DMS79 (cell line): Measurements from ENCODE around the gene SIPA1L3.
"Not testable (repeated sequence)": the region's sequence is repeated elsewhere in the genome, so short reads cannot be mapped to it uniquely, and the experiment has no call there.

Source experiments
- DNase-seq: peaks from one replicate; lab custom pipeline; 2025; lab: John Stamatoyannopoulos, UW

Gene SIPA1L3

DNA sequence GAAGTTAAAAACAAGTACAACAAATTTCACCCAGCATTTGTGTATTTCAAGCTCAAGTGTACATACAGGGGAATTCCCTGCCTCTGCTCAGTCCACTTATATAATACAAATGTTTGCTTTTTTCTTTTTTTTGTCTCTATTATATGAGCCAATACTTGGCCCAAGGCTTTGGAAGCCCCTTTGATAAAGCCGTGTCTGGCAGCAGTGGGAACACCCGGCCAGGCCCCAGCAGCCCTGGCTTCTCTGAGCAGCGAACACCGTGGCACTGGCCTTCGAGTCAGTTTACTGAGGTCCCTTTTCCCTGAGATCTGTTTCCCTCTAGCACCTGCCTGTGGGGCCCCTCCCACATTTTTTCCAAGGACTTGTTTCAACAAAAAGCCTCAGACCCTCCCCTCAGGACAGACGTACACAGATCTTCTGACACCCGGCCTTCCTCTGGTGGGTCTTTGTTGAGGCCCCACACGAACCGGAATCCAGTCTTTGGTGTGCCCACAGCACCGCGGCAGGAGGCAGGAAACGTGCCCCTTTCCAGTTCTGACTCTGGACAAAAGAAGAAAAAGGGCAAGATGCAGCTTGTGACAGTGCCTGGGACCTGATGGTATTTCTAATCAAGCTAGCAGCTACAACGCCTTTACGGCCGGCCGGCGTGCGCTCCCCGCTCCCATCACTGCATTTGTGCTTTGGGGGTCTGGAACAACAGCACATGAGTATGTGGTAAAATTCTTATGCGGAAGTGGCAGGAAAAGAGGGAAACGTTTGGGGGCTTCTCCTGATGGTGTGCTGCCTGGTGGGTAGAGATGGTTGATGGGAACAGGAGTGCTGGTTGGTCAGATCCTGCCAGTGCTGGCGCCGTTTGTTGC lies 13.8 kb downstream of the SIPA1L3 start:
- no peak for DNase-seq

DNA sequence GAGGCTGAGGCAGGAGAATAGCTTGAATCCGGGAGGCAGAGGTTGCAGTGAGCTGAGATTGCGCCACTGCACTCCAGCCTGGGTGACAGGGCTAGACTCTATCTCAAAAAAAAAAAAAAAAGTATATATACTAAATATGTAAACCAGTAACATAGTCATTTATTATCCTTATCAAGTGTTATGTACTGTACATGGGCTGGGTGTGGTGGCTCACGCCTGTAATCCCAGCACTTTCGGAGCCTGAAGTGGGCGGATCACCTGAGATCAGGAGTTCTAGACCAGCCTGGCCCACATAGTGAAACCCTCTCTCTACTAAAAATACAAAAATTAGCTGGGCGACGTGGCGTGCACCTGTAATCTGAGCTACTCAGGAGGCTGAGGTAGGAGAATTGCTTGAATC lies 17.6 kb downstream of the SIPA1L3 start:
- not testable (repeated sequence) for DNase-seq

DNA sequence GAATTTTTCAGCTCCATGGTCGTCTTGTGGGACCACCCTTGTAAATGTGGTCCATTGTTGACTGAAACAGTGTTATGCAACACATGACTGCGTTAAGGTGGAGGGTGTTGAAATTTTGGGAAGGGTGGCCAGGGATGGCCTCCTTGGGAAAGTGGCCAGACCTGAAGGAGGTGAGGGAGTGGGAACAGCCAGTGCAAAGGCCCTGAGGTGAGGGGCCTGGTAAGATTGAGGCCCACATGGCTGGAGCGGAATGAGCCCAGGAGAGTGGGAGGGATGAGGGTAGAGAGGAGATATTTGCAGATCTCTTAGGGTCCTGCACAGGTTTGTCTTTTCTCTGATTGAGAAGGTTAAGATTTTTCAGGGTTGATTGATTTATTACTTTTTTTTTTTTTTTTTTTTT lies 18.2 kb downstream of the SIPA1L3 start:
- DNase-seq, result no peak

DNA sequence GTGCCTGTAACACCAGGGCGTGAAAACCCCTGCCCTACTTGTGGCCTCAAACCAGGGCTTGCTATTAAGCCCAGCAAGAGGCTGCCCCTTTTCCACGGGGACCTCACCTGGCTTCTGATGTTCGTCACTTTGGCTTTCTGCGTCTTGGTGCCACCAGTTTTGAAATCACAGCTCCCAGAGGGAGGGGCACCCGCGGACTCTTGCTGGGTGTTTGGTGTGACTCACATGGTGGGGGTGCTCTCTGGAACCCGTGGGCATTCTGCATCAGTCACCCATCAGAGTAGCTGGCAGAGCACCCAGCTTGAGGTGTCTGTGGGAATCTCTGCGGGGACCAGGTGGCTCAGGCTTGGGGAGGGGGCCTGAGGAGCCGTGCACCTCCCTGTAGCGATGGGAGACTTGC lies 19.2 kb downstream of the SIPA1L3 start:
- DNase-seq, result no peak

DNA sequence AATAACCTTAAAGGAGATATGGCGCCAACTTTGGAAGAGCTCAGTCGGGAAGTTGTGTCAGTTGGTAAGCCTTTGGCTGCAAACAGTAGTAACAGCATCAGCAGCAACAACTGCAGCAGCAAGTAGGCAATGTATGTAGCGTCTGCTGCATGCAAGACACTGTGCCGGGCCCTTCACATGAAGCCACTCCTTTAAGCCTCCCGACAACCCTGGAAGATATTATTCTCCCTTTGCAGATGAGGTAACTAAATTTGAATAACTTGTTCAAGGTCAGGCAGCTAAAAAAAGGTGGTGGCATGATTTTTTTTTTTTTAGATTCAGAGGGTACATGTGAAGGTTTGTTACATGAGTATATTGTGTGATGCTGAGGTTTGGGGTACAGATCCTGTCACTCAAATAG lies 19.7 kb downstream of the SIPA1L3 start:
- DNase-seq, result no peak

DNA sequence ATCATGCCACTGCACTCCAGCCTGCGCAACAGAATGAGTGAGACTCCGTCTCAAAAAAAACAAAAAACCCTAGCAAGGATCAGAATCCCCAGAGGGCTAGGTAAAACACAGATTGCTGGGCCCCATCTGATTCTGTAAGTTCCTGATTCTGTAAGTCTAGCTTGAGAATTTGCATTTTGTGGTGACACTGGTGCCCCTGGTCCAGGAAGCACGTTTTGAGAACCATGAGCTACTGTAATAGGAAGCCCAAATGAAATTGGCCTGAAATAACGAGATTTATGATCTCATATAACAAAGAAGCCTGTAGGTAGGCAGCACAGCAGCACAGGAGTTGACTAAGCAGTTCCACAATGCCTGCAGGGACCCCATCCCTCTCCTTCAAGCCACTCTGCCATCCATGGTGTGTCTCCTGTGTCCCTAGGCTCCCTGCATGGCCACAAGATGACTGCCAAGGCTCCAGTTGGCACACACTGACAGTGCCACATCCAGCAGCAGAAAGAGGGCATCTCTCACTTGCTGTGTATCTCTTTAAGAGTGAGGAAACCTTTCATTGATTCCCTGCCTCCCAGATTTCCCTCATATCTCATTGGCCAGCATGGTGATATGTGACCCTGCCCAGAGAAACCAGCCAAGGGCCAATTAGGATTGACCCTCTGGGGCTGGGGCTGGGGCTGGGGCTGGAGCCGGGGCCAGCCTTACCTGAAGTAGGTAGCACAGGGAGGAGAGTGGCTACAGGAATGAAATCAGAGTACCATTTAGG lies 21.7 kb downstream of the SIPA1L3 start:
- no peak for DNase-seq

DNA sequence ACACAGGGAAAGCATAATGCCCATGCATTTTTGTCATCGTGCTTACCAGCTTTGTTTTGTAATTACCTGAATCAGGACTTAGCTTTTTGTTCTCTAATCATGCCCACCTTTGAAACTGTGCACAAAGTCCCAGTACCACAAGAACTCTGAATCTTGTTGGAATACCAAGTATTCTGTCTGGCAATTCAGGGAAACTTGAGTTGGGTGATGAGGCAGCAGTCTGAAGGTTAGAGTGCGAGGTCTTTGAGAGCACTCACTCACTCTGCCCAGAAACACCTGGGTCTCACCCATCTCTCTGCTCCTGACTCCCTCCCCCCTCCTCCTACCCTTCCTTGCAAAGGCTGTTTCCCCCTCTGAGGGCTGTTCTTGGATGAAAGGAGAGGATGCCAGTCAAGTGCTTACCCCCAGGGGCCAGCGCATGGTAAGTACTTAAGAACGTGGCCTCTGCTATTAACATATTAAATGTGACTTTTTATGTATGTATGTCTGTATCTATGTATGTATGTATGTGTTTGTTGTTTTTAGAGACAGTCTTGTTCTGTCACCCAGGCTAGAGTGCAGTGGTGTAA lies 22.4 kb downstream of the SIPA1L3 start:
- peak; percentile 35 for DNase-seq

DNA sequence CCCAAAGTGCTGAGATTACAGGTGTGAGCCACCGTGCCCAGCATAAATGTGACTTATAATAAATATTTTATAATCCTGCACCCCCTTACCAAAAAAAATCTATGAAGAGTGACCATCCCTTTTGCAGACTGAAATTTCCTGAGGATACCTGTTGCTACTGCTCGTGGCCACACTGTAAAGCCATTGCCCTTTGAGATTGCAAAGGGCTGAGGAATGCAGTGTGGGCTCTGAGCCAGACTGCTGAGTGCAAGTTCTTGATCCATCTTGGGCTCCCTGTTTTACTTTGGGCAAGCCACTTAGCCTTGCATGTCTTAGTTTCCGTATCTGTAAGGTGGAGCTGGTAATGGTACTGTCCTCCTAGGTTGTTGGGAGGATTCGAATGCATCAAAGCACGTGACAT lies 23.4 kb downstream of the SIPA1L3 start:
- no peak for DNase-seq

DNA sequence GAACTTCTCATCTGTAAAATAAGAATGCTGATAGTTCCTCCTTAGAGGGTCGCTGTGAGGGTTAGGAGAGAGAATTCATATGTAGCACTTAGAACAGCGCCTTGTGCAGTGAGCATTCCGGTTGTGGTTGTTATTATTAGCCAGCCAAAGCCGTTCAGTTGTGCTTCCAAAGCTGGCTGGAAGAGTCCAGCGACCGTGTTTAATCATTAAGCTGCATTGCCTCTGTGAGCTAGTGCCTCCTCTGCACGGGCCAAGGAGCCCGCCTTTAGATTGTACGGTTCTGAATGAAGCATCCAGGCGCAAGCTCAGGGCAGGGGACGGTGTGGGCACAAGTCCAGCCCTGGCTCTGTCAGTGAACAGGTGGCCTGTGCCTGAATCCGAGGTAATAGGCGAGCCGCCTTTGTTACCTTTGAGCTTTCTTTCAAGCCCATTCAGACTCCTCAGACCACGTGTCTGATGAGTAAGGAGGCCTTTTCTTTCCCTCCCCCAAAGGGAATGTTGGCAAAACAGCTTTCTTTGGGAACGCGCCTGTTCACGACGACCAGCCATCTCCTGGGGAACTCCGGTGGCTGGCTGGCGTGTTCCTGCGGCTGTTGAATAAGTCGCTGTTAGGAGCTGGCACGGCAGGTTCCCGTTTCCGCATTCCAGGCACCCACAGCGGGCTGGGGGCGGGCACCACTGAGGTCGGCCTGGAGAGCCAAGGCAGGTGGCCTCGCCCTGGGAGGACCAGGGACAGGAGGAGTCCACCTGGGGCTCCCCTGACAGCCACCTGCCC lies 25.1 kb downstream of the SIPA1L3 start:
- DNase-seq, result peak; percentile 88

DNA sequence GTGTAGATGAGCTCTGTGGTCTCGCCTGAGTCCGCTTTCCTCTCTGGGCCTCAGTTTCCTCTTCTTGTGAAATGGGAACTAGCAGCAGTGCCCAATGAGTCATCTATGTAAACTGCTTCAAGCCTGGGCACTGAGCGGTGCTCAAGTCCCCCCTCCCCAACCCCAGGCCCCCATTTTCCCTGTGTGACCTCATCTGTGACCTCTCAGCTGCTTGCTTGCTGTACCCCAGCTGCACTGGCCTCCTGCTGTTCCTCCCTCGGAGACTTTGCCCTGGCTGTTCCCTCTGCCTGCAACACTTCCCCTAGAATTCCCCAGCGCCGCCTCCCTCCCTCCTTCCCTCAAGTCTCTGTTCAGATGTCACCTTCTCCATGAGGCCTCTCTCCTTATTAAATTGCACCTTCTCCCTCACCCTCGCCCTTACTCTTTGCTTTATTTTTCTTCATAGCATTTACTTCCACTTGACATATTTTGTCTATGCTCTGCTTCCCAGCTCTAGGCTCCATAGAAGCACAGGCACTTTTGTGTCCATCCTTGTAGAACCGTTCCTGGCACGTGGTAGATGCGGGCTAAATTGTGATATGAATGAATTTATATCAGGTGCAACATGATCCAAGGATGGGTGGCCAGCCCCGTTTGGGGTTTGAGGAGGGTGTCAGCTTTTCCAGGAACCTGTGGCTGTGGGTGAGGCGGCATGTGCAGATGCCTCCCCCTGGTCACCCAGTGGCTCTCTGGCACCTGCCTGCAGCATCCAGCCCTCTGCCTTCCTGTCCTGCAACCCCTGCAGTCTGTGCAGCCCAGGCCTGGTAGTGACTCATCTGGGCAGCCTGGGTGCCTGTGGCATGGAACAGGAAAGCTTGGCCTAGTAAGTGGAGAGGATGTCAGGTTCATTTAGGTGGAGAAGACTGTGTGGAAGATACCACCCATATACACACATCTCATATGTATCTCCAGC lies 26.3 kb downstream of the SIPA1L3 start:
- peak; percentile 95 for DNase-seq

DNA sequence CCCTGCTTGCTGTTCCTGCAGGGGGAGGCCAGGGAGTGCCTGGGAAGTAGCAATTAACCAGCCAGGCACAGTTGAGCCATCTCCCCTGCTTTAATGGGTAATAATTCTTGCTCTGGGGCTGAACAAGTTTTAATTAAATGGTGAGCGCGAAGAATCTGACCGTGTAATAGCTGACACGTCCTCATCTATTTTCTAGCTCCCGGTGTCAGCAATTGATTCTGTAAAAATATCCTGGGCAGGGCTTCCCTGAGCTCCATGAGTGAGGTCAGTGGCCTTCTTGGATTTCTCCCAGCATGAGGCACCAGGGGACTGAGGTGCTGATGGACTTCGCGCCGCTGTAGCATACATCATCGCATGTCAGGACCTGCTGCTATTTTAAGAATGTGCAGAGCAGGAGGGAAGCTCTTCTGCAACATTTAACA lies 26.9 kb downstream of the SIPA1L3 start:
- no peak for DNase-seq

DNA sequence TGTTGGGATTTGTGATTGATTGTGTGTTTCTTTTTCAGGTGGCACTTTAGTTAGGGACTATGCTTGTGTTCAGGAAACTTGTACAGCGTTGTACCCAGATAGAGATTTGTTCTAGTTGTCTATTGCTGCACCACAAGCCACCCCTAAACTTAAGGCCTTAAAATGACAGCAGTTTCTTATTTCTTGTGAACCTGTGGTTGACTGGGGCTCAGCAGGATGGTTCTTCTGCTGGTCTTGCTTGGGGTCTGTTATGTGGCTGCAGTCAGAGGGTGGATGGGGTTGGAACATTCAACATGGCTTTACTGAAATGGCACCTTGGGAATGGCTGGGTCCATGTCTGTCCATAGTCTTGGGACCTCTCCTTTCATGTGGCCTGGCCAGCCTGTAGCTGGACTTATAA lies 28.3 kb downstream of the SIPA1L3 start:
- DNase-seq, result no peak

DNA sequence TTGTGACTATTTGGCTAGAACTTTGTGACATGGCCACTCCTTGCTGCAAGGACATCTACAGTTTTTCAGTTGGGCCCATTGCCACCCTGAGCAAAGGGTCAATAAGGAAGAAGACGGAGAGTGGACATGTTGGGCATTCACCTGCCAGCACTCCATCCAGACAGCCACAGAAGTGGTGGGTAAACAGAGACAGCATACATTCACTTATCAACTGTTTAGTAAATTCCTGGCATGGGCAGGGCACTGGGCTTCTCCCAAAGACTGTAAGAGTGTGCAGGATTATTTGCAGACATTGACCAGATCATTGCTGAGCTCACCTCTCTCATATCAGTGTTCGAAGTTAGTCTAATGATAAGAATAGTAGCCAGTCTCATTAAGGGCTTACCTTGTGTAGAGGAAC lies 29.2 kb downstream of the SIPA1L3 start:
- DNase-seq, result no peak

DNA sequence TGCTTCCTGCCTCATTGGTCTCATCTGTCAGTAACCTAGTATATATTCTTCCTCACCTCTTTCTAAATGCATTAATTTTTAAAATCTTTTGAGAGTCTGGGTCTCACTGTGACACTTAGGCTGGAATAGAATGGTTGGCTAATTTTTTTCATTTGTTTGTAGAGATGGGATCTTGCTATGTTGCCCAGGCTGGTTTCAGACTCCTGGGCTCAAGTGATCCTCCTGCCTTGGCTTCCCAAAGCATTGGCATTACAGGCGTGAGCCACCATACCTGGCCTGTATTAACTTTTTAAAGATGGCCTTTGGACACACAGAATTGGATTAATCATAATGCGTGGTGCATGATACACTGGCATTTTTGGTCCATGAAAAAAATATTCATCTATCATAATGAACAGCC lies 29.9 kb downstream of the SIPA1L3 start:
- DNase-seq, result no peak

DNA sequence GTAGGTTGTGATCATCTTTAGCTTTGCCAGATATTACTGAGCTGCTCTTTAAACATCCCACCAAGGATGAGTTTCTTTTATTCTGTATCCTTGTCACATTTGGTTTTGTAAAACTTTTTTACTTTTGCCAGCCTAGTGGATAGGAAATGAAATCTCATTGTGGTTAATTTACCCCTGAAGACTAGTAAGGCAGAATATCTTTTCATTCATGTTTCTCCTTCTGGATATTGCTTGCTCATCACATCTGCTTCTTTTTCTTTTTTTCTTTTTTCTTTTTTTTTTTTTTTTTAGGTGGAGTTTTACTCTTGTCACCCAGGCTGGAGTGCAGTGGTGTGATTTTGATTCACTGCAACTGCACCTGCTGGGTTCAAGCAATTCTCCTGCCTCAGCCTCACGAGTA lies 31.3 kb downstream of the SIPA1L3 start:
- DNase-seq, result no peak

DNA sequence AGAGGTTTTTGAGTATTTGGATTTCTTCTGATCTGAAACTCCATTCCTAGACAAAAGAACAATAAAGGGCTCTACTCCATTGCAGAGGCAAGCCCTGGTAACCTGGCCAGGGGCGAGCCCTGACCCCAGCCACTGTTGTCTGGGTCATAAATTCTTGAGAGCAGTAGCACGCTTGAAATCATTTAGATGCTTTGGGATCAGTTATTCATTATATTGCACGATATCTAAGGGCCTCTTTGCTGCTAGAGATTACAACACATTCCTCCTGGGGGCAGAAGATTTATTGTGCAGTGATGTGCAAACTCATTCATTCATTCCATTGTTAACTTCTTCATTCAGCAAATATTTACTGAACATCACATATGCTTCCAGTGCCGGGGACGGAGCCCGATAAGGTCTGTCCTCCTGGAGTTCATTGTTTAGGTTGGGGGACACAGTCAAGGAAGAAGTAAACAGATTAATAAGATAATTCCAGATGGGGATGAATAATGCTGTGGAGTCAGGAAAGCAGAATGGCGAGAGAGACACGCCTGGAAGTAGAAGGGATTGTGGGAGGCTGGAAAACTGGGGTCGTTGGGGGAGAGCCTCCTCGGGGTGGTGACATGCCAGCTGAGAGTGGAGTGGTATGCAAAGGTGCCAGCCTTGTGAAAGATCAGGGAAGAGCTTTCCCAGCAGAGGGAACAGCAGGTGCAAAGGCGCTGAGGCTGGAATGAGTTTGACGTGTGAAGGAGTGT lies 34.9 kb downstream of the SIPA1L3 start:
- DNase-seq, result peak; percentile 84

DNA sequence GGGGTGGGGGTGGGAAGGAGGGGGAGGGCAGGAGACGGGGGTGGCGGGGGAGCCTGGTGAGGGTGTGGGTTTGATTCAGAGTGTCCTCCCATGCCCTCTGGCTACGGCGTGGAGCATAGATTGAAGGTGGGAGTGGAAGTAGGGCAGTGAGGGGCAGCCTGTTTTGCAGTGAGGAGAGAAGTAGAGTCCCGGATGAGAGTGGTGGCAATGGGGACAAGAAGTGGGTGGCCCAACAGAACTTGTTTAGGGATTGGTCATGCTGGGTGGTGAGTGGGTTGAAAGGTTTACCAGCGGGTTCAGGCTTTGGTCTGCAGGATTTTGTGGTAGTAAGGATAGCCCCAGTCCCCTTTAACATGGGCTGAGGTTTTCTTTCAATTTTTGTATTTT lies 35.5 kb downstream of the SIPA1L3 start:
- DNase-seq, result no peak

DNA sequence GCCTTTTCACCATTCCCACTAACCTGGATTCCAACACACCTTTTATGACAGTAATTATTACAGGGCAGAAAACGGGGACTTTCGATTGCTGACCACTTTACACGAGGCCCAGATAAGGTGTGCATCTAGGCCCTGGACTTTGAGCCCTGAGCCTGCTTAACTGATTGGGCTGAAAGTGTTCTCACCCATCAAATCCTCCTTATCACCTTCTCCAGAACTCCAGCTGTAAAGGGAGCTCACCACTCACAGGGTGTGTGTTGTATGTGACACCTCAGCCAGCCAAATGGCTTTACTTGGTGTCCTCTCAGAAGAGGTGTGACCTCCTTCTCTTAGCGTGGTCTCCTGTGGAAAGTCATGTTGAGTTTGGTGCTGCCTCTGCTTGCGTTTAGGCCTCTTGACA lies 36.5 kb downstream of the SIPA1L3 start:
- DNase-seq, result no peak

DNA sequence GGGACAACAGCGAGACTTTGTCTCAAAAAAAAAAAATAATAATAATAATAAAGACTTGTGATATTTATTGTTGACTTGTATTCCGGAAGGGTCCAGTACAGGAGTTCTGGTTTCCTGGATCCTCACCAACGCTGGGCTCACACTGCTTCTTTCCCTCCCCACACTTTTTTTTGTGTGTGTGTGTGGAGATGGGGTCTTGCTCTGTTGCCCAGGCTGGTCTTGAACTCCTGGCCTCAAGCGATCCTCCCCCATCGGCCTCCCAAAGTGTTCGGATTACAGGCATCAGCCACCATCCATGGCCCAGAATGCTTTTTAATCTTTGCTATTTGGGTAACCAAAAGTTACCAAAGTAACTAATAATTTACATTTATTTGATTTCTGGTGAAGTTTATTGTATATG lies 39.1 kb downstream of the SIPA1L3 start:
- no peak for DNase-seq

DNA sequence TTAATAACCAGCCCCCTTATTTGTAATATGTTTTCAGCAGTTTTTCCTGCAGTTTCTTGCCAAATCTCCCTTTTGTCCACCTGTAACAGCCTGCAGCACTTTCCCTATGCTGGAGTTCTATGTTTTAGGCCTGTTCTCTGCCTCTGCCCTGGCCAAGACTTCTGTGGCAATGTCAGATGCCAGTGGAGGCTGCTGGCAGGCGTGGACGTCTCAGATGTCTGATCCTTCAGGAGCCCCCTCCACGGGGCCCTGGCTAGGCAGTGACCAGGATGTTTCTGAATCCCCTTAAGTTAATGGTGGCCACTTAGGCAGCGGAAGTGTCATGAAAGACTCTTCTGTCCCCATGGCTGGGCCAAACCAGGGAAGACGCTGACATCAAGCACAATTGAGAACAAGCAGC lies 40.8 kb downstream of the SIPA1L3 start:
- DNase-seq, result no peak
